Measurements from ENCODE around the gene KLHDC1.
A peak's percentile ranks its signal among the peaks of the same experiment; 100 is the strongest.
"Not testable (repeated sequence)": the region's sequence is repeated elsewhere in the genome, so short reads cannot be mapped to it uniquely, and the experiment has no call there.

Gene KLHDC1, protein sequence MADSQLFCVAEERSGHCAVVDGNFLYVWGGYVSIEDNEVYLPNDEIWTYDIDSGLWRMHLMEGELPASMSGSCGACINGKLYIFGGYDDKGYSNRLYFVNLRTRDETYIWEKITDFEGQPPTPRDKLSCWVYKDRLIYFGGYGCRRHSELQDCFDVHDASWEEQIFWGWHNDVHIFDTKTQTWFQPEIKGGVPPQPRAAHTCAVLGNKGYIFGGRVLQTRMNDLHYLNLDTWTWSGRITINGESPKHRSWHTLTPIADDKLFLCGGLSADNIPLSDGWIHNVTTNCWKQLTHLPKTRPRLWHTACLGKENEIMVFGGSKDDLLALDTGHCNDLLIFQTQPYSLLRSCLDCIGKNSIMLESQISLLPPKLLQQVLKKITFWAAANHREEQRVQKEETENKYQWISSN

DNA sequence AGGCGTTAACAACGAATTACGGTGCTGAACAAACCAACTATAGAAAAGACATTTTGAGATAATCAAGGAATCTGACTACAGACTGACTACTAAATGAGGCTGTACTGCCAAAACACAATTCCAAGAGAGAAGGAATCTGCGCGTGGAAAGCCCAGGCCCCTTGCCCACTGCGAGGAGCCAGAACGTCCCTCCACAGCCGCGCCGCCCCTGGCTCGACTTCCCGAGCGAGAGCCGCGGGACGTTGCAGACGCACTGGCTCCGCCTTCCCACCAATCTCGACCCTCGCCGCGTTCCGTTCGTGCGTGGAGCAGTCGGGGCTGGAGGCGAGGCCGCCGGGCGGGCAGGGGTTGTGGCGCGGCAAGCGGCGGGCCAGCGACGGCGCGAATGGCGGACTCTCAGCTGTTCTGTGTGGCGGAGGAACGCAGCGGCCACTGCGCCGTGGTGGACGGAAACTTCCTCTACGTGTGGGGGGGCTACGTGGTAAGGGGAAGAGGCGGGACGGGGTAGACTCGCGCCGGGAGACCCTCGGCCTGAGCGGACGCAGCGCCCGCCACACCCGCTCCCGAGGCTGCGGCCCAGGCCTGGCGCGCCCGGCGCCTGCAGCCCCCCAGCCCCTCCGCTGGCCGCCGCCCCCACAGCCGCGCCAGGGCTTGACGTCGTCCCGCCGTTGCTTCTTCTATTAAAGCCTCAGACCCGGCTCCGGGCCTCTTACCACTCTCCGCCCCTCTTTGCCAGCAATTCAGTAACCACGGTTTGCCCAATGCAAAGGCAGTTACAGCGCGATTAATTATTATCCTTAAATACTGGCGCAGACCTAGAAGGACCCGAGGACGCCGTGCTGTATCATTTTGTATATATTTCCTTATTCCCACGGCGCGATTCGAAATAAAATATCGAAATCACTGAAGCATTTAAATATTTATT is at the start of gene KLHDC1:
TSS of gene KLHDC1 (plus strand) at position 310 of the 924 bp plus-strand sequence. CDS start at position 385, 75 bp downstream.
- DNase-seq, result peak; percentile 75

DNA sequence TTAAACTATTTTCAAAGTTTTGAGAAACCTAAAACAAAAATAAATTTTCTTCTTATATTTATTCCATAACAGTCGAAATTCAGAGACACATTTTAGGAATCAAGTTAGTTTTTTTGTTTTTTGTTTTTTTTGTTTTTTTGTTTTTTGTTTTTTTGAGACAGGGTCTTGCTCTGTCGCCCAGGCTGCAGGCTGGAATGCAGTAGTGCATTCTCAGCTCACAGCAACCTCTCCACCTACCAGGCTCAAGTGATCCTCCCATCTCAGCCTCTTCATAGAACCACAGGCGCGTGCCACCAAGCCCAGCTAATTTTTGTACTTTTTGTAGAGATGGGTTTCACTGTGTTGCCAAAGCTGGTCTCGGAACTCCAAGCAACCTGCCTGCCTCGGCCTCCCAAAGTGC is 39.4 kb upstream of the KLHDC1 start:
- no peak for DNase-seq

DNA sequence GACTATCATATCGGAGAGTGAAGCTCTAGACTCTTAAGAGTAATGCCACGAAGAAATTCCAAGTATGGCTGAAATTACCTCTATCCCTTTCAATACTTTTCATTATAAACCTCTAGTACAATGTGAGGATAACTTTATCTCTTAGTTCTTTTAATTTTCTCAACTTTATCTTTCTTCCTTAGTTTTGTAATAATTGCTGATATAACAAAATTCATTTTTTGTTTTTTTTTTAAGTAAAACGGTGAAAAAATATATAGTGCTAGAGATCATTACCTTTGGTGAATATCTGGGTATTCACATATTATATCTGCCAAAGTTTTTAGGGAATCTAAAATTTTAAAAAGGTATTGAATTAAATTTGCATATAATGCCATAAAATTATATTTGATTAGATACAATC is 38.4 kb upstream of the KLHDC1 start:
- DNase-seq, result no peak

DNA sequence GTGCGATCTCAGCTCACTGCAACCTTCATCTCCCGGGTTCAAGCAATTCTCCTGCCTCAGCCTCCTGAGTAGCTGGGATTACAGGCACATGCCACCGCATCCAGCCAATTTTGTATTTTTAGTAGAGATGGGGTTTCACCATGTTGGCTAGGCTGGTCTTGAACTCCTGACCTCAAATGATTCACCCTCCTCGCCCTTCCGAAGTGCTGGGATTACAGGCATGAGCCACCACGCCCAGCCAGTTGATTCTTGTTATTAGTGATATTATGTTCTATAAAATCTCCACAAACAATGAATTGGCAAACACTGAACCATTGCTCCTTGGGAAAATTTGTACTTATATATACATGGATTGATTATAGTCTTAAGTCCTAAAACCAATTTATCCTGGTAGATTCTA is 35.4 kb upstream of the KLHDC1 start:
- DNase-seq, result not testable (repeated sequence)

DNA sequence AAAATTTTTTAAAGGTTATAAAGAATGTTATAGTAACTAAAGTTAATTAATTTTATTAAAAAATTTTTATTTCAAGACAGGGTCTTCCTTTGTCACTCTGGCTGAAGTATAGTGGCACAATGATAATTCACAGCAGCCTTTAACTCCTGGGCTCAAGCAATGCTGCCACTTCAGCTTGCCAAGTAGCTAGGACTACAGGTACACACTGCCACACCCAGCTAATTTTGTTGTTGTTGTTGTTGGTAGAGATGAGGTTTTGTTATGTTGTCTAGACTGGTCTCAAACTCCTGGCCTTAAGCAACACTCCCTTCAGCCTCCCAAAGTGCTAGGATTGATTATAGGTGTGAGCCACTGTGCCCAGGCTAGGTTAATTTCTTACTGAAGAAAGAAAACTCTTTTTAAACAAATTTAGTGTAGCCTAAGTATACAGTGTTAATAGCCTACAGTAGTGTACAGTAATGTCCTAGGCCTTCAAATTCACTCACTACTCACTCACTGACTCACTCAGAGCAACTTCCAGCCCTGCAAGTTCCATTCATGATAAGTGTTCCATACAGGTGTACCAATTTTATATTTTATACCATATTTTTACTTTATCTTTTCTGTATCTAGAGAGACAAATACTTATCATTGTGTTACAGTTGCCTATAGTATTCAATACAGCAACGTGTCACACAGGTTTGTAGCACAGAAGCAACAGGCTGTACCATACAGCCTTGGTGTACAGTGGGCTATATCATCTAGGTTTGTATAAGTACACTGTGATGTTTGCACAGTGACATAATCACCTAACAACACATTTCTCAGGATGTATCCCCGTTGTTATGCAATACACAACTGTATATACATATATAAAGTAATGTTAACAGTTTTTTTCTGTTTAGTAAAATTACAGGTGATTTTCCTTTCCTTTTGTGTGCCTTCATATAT is 33.1 kb upstream of the KLHDC1 start:
- no peak for DNase-seq

DNA sequence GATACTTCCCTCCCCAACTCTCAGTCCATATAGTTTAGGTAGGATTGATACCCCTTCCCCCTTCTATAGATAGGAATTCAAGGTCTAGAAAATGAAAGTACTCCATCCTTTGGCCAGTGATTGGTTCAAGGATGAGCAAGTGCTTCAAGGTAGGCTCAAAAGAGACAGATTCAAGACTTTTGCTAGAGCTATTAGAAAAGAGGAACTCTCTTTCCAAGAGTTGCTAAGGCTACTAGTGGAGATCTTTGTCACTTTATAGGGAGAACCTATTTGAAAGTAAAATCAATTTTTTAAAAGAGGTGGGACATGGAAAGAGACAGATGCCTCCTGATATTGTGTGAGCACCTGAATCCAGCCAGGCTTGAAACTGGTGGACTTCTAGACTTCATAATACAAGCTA is 22.4 kb upstream of the KLHDC1 start:
- no peak for DNase-seq

DNA sequence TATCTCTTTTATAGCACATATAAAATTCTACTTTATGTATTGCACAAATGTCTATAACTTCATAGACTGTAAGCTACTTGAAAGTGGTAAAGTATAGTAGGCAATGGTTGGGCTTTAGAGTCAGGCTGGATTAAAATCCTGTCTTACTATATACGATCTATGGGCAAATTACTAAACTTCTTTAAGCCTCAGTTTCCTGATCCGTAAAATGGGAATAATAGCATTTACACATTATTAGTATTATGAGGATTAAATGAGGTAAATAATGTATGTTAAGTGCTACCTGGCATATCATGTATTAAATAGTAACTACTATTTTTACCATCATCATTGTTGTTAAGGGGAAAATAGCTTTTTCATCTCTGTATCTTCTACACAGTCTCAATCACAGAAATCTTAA is 19.3 kb upstream of the KLHDC1 start:
- no peak for DNase-seq

DNA sequence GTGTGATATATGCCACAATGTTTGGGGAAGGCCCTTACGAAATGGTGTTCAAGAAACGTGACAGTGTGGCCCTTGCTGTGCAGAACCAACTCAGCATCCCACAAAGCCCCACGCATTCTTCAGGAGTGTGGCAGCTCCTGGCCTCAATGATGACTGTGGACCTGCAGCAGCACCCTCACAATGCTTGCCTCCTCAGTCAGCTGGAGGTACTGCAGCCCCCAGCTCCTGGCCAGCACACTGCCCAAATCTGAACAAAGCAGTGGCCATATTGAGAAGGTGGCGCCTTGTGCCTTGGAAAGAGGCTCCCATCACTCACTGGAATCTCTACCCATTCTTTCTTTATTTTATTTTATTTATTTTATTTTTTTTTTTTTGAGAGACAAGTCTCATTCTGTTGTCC is 15.3 kb upstream of the KLHDC1 start:
- DNase-seq, result no peak

DNA sequence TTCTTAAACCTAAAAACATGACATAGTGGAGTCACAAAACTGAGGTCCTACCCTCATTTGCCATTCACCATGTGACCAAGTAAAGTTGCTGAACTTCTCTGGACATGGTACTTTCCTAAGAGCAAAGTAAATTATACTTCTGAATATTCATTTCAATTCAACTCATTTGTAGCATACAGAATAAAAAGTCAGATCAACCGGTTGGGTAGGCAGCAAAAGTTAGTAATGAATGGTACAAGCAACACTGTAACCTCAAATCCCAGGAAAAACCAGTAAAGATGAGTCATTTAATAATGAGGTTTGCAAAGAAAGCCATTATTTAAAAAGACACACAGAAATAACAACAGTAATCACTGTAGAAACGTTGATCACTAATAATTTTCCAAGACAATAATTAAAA is 13.6 kb upstream of the KLHDC1 start:
- peak; percentile 13 for DNase-seq

DNA sequence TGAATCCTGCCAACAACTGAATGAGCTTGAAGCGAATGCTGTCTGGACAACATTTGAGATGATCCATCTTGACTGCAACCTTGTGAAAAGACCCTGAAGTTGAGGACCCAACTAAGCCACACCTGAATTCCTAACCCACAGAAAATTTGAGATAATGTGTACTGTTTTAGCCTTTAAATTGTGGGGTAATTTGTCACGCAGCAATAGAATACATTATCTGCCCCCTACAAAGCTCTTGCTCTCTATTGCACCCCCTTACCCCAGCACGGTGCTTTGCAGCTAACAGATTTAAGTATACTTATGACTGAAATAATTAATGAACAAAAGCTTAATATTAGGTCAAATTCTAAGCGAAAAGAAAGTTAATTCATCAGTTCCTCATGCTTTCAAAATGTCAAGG is 6.5 kb upstream of the KLHDC1 start:
- DNase-seq, result no peak

DNA sequence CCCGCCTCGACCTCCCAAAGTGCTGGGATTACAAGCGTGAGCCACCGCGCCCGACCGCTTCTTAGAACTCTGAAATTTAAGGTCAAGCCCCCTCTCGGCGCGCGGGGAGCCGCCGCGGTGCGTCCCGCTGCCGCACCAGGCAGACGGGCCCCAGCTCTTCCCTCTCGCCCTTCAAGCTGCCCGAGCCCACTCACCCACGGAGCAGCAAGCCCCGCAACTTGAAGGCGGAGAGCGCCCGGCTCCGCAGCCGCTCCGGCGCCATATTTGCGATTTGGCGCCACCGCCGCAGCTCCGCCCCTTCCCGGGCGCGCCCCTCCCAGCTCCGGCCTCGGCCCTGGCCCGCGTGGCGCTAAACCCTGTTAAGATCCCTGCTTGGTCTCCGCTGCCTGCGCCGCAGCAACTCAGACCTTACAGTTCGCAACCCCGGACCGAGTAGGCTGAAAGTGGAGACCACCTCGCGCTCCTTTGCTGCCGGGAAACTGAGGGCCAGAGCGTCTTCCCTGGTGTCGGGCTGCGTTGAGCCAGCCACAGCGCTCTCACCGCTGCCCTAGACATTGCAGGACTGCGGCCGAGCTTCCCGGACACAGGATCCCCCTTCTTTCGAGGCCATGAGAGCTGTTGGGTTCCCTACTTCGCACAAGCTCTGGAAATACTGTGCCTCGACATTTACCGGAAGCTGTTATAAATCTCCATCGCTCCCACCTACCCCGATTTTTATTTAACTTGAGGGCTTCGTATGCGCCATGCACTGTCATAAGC is 4.8 kb upstream of the KLHDC1 start, which contains the start of gene POLE2:
TSS of gene POLE2 (minus strand) at position 273 of the 759 bp plus-strand sequence. CDS start at position 262, 11 bp downstream.
- peak; percentile 77 for DNase-seq

DNA sequence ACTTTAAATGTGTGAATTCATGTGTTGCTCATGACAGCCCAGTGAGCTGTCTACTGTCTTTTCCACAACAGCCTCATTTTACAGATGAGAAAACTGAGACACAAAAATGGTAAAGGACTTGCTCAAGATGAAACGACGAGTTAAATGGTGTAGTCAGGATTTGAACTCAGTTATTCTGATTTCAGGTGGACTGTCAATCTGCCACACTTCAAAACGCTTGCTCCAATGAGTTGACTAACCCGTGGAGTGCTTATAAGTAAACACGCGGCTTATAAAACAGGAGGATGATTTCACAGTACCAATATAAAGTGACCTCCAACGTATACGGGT is 4.3 kb upstream of the KLHDC1 start:
- DNase-seq, result no peak

DNA sequence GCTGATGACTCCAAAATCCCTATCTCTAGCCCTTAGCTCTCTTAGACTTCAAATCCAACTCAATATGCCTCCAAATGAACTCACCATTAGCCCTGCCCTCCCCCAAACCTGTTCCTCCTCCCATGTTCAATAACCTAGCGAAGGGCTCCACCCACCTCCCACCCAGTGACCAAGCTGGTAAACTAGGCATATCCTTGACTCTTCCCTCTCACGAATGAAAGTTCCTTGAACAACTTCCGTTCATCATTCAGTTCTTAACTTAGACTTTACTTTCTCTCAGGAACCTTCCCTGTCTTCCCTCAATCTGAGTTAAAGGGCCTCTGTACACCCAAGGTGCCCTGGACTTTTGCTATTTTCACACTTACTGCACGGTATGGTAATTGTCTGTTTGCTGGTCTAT is 1.9 kb upstream of the KLHDC1 start:
- DNase-seq, result no peak

DNA sequence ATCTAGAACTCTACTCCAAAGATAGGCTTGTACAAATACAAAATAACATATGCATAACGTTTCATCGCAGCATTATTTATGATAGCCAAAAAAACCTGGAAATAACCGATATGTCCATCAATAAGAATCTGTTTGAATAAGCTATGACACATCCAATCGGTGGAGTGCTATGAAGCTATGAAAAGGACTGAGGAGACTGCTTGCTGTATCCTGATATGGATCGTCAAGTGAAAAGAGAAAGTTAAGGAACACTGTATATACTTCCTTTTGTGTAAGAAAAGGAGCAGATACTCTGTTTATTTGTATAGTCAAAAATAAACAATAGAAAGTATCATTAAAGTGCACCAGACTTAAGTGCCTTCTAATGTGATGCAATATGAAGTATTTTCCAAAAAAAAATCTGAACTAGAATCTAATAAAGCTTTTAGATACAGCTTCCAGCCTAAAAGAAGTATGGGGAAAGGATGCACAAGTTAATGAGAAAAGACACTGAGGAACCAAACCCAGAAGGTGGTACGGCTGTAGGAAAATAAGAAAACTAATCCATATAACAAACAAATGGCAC is 645 bp upstream of the KLHDC1 start:
- no peak for DNase-seq

DNA sequence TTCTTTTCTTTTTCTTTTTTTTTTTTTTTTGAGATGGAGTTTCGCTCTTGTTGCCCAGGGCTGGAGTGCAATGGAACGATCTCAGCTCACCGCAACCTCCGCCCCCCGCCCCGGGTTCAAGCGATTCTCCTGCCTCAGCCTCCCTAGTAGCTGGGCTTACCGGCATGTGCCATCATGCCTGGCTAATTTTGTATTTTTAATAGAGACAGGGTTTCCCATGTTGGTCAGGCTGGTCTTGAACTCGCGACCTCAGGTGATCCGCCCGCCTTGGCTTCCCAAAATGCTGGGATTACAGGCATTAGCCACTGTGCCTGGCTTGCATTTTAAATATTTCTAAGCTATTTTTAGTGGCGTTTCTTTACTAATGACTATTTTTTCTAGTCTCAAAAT is 810 bp downstream of the KLHDC1 start:
- DNase-seq, result not testable (repeated sequence)

DNA sequence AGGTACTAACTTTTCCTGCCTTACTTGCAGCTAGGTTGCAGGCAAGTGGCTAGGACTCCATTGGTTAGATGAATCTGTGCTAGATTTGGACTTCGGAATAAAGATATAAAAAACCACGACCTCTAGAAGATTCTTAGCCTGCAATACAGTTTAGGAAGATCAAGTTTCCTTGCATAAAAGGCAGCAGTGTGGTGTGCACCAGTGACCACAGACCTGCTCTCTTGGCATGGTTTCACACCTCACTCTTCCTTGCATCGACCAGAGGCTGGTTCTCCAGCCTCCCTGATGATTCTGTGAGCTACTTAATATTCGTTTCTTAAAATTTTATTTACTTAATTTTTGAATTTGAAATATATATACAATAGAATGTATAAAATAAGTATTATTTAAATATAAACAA is 9.8 kb downstream of the KLHDC1 start:
- DNase-seq, result no peak

DNA sequence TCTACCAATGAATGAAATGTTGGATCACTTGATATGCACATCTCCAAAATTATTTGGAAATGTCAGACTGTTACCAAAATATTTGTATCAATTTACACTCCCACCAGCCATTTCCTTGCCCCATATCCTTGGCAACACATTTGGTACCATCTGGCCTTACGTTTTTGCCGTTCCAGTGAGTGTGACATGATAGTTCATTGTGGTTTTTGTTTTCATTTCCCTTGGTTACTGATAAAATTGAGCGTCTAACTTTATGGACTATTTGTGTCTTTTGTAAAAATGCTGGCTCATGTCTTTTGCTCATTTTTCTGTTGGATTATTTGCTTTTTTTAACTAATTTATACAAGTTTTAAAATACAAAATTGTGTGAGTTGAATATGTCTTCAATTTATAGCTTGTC is 11.0 kb downstream of the KLHDC1 start:
- DNase-seq, result no peak

DNA sequence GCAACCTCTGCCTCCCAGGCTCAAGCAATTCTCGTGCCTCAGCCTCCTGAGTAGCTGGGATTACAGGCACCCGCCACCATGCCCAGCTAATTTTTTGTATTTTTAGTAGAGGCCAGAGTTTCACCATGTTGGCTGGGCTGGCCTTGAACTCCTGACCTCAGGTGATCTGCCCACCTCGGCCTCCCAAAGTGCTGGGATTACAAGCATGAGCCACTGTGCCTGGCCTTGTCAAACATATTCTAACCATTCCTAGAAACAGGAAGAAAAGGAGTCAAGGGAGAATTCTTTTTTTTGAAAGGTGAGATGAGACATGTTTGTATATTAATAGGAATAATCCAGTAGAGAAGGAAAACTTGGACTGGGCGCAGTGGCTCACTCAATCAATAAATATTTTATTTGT is 11.6 kb downstream of the KLHDC1 start:
- not testable (repeated sequence) for DNase-seq

DNA sequence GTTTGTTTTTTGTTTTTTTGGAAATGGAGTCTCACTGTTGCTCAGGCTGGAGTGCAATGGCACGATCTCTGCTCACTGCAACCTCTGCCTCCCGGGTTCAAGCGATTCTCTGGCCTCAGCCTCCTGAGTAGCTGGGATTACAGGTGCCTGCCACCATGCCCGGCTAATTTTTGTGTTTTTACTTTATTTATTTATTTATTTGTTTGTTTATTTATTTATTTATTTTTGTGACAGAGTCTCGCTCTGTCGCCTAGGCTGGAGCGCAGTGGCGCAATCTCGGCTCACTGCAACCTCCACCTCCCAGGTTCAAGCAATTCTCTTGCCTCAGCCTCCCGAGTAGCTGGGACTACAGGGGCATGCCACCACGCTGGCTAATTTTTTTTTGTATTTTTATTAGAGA is 18.1 kb downstream of the KLHDC1 start:
- not testable (repeated sequence) for DNase-seq

DNA sequence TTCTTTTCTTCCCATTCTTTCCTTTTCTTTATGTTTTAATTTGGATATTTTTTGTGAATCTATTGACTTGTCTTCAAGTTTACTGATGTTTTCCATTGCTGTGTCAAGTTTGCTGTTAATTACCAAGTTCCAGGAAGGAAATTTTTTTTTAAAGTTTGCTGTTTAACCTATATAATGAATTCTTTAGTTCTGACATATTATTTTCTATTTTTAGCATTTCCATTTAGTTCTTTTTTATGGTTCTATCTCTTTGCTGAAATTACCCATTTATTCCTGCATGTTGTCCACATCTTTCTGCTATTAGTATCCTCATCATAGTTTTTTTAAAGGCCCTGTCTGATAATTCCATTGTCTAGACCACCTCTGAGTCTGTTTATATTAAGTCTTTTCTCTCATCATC is 27.8 kb downstream of the KLHDC1 start:
- no peak for DNase-seq

DNA sequence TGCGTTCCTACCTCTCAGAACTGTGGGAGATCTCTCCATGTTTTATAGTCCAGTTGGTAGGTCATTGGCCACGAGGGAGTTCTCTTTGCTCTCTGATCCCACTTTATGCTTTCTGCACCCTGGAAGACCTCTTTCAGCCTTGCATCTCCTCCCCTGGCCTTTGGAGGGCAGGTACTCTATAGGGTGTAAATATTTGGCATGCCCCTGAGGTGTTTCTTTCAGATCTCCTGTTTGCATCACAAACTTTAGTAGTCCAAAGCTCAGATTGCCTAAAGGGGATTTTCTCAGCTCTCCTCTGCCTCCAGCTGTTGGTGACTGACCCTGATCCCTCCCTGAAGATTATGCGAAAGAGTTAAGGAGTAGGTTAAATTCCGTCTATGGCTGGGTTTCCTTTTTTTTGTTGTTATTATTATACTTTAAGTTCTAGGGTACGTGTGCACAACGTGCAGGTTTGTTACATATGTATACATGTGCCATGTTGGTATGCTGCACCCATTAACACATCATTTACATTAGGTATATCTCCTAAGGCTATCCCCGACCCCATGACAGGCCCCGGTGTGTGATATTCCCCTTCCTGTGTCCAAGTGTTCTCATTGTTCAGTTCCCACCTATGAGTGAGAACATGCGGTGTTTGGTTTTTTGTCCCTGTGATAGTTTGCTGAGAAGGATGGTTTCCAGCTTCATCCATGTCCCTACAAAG is 29.0 kb downstream of the KLHDC1 start:
- not testable (repeated sequence) for DNase-seq
